Measurements from ENCODE around the gene SPAG5. TPM values are rescaled to one million over a fixed set of nuclear protein-coding genes. Genes with fewer than 3 reads are reported as not detected.

Gene SPAG5
- total RNA-seq, 1 donor: 31.8 TPM

DNA sequence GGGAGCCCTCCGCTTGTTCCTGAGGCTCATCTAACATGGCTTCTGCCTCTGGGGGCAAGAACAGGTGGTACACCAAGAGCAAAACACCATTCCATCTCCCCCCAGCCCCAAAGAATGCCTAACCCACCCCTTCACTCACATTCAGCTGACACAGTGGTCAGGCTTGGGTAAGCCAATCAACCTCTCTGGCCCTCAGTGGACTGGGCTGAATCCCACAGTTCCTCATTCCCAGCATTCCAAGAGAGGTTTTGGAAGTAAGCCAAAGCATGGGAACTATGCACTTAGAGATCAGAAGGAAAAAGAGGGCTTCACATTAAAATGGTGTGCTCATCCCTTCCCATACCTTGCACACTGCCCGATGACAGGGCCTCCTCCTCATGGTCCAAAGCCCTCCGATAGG lies 35.4 kb downstream of the SPAG5 start:
- no peak for TF ChIP-seq CTCF (IDR thresholded peaks at IDR 0.05; ENCODE audit: insufficient read depth, low read length)
- no peak overlapping the region for H3K4me3 ChIP-seq (ENCODE audit: low read depth, low read length)
- DNase-seq (ENCODE audit: low read depth): peak; percentile 55

DNA sequence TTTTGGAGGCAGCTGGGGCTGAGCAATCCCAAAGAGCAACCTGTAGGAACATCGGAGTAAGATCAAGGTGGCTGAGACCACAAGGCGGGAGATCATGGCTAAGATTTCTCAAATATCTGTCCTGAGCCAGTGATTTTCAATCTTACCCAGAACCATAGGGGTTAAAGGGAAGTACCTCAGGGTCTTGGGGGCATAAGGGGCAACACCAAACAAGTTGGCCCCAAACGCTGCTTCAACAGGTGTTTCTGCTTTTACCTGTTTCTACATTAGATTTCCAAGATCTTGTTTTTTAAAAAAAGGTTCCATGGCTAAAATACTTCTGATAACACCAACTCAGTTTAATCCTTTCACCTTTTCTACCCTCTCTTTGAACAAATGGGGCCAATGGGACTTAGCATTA lies 43.8 kb downstream of the SPAG5 start:
- DNase-seq (ENCODE audit: low read depth): no peak
- H3K4me3 ChIP-seq (ENCODE audit: low read depth, low read length): no peak overlapping the region
- TF ChIP-seq CTCF (IDR thresholded peaks at IDR 0.05; ENCODE audit: insufficient read depth, low read length): no peak

DNA sequence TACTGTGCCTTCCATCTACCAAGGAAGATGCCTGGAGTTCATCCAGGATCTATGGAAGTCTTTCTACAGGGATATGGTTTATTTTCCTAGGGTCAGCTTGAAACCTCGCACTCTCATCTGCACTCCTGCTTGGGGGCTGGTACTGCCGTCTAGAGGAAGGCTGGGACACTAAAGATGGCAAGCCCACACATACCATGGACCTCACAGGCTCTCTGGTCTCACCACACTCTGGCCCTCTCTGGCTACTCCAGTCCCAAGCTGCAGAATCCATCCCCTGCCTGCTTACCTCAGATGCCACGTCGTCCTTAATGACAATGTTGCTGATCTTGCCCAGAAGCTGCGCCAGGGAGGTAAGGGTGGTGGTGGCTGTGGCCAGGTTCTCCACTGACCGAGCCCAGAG lies 44.3 kb downstream of the SPAG5 start:
- H3K4me3 ChIP-seq (ENCODE audit: low read depth, low read length): no peak overlapping the region
- peak; percentile 11 for DNase-seq (ENCODE audit: low read depth)
- TF ChIP-seq CTCF (IDR thresholded peaks at IDR 0.05; ENCODE audit: insufficient read depth, low read length): peak; percentile 37

DNA sequence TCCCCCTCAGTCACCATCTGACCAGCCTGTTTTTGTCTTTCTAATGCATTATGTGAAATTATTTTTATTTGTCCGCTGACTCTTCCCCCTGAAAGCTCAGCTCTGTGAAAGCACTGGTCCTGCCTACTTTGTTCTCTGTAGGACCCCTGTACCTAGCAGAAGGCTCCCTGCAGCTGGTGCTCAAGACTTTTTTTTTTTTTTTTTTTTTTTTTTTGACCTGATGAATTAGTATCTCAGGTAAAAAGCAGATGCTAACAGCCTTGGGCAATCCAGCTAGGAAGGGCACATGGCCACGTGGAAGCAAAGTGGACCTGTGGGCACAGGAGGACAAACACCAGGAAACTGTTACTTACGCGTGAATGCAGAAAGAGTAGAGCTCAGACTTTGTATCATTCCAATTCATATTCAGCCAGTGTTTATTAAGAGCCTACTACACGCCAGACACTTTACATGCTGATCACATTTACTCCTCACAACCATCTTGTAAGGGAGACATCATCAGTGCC lies 45.8 kb downstream of the SPAG5 start:
- TF ChIP-seq CTCF (IDR thresholded peaks at IDR 0.05; ENCODE audit: insufficient read depth, low read length): no peak
- no peak for DNase-seq (ENCODE audit: low read depth)
- H3K4me3 ChIP-seq (ENCODE audit: low read depth, low read length): no peak overlapping the region

- DNase-seq (ENCODE audit: low read depth): peak; percentile 47
- no peak for TF ChIP-seq CTCF (IDR thresholded peaks at IDR 0.05; ENCODE audit: insufficient read depth, low read length)
- H3K4me3 ChIP-seq (ENCODE audit: low read depth, low read length): peak within 1 kb of the TSS; percentile 78
These were observed 46.4 kb downstream of the SPAG5 start, which contains the start of gene UNC119 for GRCh38 chr17:28552176-28552999. Gene UNC119 (minus strand): TSS chr17:28552624. CDS start chr17:28552557, 67 bp downstream.

- no peak for TF ChIP-seq CTCF (IDR thresholded peaks at IDR 0.05; ENCODE audit: insufficient read depth, low read length)
- DNase-seq (ENCODE audit: low read depth): peak; percentile 27
- peak overlapping the region; percentile 78 for H3K4me3 ChIP-seq (ENCODE audit: low read depth, low read length)
These were observed 47.2 kb downstream of the SPAG5 start for GRCh38 chr17:28551421-28552175.

All from fibroblast of the aortic adventitia (primary cell).